Activated T-cell treated with anti-CD3 and anti-CD28 coated beads, Interleukin-2, amount 50 U/mL, for 24 hours (primary cell): ENCODE results near the gene UAP1L1.
"Not testable (repeated sequence)": the region's sequence is repeated elsewhere in the genome, so short reads cannot be mapped to it uniquely, and the experiment has no call there.

Source experiments
- DNase-seq: peaks from one replicate; pipeline ENCODE4 v3.0.0-alpha.2; 2020
- H3K27ac Mint-ChIP-seq: 2 replicates; pipeline ENCODE4 v1.8.0; 2020; ENCODE audit warnings: mild to moderate bottlenecking, mixed read lengths
- H3K27me3 Mint-ChIP-seq: 2 replicates; pipeline ENCODE4 v1.8.0; 2020; ENCODE audit warnings: mixed read lengths
- H3K36me3 Mint-ChIP-seq: 2 replicates; pipeline ENCODE4 v1.8.0; 2020; ENCODE audit warnings: low read depth, mixed read lengths
- H3K4me1 Mint-ChIP-seq: 2 replicates; pipeline ENCODE4 v1.8.0; 2020; ENCODE audit warnings: low read depth, mixed read lengths
- H3K4me3 Mint-ChIP-seq: 2 replicates; pipeline ENCODE4 v1.8.0; 2020; ENCODE audit warnings: mild to moderate bottlenecking, moderate library complexity, mixed read lengths
- H3K9me3 Mint-ChIP-seq: 2 replicates; pipeline ENCODE4 v1.8.0; 2020; ENCODE audit warnings: mixed read lengths

UAP1L1 gene

DNA sequence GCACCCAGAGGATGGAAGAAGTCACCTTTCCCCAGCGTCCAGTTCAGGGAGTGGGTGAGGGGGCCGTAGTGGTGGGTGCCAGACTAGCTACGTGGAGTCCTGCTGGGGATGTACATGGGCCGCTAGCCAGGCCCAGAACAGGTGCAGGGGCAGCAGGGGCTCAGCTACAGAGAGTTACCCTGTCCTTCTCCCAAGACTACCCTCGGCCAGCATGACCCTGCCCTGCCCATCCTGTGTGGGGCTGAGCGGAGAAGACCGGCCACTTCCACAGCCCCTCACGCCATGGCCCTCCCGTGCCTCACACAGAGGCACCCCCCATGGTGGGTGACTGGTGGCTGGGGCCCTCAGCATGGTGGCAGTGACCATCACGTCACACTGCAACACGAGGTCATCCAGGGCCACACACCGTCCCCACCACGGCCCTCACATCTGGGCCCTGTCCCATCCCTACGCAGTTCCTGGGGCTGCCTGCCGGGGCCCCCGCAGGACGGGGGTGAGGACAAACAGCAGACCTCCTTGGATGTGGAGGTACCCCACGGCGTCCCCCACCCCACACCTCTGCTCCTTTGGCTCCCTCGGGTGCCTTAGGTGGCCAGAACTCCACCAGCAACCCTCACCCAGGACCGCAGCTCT lies 38.2 kb downstream of the UAP1L1 start:
- peaks cover 22% of the 10 kb centered on the region for H3K36me3 Mint-ChIP-seq
- H3K4me3 Mint-ChIP-seq: peak overlapping the region; percentile 67
- no peaks in the 10 kb centered on the region for H3K9me3 Mint-ChIP-seq
- DNase-seq: no peak
- H3K4me1 Mint-ChIP-seq: peaks cover 15% of the 10 kb centered on the region
- H3K27me3 Mint-ChIP-seq: no peaks in the 10 kb centered on the region
- peak overlapping the region; percentile 14 for H3K27ac Mint-ChIP-seq

DNA sequence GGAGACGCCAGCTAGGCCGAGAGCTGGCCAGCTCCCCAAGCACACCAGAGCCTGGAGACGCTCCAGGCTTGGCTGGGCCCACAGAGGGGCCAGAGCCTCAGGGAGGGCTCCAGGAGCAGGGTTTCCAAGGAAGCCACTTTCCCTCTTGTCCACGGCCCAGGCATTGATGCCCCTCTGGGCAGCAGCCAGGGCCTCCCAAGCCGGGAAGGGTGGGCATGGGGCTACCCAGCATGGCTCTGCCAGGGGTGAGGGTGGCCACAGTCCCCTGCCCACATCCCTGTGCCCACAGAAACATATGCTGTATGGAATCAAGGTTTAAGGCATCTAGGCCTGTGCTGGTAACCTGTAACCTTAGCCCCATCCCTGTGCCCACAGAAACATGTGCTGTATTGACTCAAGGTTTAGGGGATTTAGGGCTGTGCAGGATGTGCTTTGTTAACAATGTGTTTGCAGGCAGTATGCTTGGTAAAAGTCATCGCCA lies 38.8 kb downstream of the UAP1L1 start:
- no peaks in the 10 kb centered on the region for H3K27me3 Mint-ChIP-seq
- no peak overlapping the region for H3K4me3 Mint-ChIP-seq

DNA sequence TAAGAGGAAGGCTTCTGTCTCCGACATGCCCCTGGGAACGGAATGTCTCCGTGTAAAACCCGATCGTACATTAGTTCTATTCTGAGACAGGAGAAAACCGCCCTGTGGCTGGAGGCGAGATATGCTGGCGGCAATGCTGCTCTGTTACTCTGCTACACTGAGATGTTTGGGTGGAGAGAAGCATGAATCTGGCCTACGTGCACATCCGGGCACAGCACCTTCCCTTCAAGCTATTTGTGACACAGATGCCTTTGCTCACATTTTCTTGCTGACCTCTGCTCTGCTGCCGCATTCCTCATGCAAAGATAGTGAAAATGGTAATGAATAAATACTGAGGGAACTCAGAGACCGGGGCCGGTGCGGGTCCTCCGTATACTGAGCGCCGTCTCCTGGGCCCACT lies 39.4 kb downstream of the UAP1L1 start:
- no peak overlapping the region for H3K4me3 Mint-ChIP-seq
- peaks cover 17% of the 10 kb centered on the region for H3K4me1 Mint-ChIP-seq
- H3K9me3 Mint-ChIP-seq: no peaks in the 10 kb centered on the region
- no peak for DNase-seq
- no peak overlapping the region for H3K27ac Mint-ChIP-seq
- peaks cover 13% of the 10 kb centered on the region for H3K36me3 Mint-ChIP-seq
- H3K27me3 Mint-ChIP-seq: no peaks in the 10 kb centered on the region

More for the DNA sequence above, 38.8 kb downstream of the UAP1L1 start:
- no peak for DNase-seq
- H3K9me3 Mint-ChIP-seq: no peaks in the 10 kb centered on the region
- H3K4me1 Mint-ChIP-seq: peaks cover 15% of the 10 kb centered on the region
- H3K36me3 Mint-ChIP-seq: peaks cover 18% of the 10 kb centered on the region
- H3K27ac Mint-ChIP-seq: no peak overlapping the region

DNA sequence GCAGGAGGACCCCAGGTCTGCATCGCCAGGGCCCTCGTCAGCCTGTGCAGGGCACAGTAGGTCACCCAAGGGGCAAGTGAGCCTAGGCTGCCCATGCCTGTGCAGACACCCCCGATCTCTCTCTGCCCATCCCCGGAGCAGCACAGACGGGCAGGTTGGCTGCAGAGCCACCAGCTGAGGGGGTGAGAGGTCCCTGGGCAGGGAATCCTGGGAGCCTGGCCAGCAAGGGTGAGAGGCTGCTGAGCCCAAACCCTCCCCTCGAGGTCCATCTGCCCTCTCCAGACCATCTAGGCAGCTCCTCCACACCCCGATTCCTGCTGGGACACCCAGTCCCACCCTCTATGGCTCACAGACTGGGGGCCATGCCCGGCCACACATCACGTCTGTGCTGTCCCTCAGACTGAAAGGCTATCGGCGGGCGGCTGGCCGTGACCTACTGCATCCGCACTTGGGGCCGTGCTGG lies 40.0 kb downstream of the UAP1L1 start:
- Mint-ChIP-seq H3K4me3 (no peak overlapping the region), H3K4me1 (peaks cover 22% of the 10 kb centered on the region), H3K27me3 (no peaks in the 10 kb centered on the region), H3K27ac (no peak overlapping the region), H3K9me3 (no peaks in the 10 kb centered on the region), H3K36me3 (peaks cover 9% of the 10 kb centered on the region)
- DNase-seq: no peak

DNA sequence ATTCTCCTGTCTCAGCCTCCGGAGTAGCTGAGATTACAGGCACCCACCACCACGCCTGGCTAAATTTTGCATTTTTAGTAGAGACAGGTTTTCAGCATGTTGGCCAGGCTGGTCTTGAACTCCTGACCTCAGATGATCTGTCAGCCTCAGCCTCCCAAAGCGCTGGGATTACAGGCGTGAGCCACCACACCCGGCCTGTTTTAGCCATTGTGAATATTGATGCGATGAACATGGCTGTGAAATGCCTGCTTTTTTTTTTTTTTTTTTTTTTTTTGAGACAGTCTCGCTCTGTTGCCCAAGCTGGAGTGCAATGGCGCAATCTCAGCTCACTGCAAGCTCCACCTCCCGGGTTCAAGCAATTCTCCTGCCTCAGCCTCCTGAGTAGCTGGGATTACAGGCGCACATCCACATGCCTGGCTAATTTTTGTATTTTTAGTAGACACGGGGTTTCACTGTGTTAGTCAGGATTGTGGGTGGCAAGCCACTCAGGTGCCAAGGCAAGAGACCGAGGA lies 40.8 kb downstream of the UAP1L1 start:
- H3K27ac Mint-ChIP-seq, H3K9me3 Mint-ChIP-seq, DNase-seq, H3K27me3 Mint-ChIP-seq, H3K36me3 Mint-ChIP-seq, H3K4me3 Mint-ChIP-seq: not testable (repeated sequence)
- peaks cover 18% of the 10 kb centered on the region for H3K4me1 Mint-ChIP-seq

DNA sequence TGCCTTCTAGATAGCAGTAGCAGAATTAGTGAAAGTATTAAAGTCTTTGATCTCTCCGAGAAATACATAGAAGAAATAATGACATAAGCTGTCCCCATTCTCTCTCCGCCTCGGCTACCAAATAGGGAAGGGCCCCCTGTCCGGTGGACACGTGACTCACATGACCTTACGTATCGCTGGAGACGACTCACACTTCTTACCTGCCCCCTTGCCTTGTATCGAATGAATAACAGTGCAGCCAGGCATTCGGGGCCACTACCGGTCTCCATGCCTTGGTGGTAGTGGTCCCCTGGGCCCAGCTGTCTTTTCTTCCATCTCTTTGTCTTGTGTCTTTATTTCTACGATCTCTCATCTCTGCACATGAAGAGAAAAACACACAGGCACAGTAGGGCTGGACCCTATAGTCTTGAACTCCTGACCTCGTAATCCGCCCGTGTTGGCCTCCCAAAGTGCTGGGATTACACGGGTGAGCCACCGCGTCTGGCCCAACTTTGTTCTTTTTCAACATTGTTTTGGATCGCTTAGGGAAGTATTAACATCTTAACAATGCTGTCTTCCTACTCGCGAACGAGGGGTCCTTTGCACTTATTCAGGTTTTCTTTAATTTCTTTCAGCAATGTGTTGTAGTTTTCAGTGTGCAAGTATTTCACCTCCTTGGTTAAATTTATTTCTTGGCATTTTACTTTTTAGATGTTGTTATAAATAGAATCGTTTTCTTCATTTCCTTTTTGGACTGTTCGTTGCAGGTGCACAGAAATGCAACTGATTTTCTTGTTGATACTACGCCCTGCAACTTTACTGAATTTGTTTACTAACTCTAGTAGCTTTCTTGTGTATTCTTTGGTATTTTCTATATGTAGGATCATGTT lies 44.8 kb downstream of the UAP1L1 start:
- H3K27ac Mint-ChIP-seq, H3K4me3 Mint-ChIP-seq, H3K9me3 Mint-ChIP-seq, H3K27me3 Mint-ChIP-seq, H3K36me3 Mint-ChIP-seq, DNase-seq: not testable (repeated sequence)
- peaks cover 24% of the 10 kb centered on the region for H3K4me1 Mint-ChIP-seq

DNA sequence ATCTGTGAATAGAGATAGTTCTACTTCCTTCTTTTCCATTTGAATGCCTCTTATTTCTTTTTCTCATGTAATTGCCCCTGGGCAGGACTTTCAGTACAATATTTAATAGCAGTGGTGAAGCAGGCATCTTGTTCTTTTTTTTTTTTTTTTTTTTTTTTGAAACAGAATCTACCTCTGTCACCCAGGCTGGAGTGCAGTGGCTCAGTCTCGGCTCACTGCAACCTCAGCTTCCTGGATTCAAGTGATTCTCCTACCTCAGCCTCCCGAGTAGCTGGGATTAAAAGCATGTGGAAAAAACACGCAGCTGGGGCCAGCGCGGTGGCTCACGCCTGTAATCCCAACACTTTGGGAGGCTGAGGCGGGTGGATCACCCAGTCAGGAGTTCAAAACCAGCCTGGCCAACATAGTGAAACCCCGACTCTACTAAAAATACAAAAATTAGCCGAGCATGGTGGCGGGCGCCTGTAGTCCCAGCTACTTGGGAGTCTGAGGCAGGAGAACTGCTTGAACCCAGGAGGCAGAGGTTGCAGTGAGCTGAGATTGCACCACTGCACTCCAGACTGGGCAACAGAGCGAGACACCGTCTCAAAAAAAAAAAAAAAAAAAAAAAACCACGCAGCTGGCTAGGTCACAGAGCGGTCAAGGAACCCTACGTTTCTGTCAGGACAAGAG lies 45.6 kb downstream of the UAP1L1 start:
- not testable (repeated sequence) for H3K27ac Mint-ChIP-seq, H3K27me3 Mint-ChIP-seq, H3K36me3 Mint-ChIP-seq, H3K9me3 Mint-ChIP-seq, H3K4me3 Mint-ChIP-seq, DNase-seq
- peaks cover 31% of the 10 kb centered on the region for H3K4me1 Mint-ChIP-seq

DNA sequence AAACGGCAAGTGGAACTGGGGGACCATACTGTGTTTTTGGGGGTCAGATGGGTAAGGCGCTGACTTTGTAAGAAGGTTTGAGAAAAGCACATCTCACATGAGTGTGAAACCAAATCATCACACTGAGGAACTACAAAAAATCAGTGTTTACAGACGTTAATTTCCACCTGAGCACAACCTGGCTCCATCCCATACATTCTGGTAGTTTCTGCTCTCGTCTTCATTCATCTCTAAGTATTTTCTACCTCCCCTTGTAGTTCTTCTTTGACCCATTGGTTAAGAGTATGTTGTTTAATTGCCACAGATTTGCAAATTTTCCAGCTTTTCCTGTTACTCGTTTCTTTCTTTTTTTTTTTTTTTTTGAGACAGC lies 46.1 kb downstream of the UAP1L1 start:
- no peak overlapping the region for H3K4me3 Mint-ChIP-seq
- DNase-seq: no peak
- no peaks in the 10 kb centered on the region for H3K9me3 Mint-ChIP-seq
- peaks cover 13% of the 10 kb centered on the region for H3K36me3 Mint-ChIP-seq
- H3K27me3 Mint-ChIP-seq: no peaks in the 10 kb centered on the region
- no peak overlapping the region for H3K27ac Mint-ChIP-seq
- H3K4me1 Mint-ChIP-seq: peaks cover 36% of the 10 kb centered on the region

DNA sequence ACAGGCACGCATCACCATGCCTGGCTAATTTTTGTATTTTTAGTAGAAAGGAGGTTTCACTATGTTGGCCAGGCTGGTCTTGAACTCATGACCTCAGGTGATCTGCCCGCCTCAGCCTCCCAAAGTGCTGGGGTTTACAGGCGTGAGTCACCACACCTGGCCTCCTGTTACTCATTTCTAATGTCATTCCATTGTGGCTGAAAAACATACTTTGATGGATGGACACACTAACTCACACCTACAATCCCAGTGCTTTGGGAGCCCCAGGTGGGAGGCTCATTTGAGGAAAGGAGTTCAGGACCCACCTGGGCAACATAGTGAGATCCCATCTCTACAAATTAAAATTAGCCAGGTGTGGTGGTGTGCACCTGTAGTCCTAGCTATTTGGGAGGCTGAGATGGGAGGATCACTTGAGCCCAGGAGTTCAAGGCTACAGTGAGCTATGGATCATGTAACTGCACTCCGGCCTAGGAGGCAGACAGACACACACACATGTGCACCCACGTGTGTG lies 46.7 kb downstream of the UAP1L1 start:
- Mint-ChIP-seq H3K36me3 (peaks cover 19% of the 10 kb centered on the region), H3K4me1 (peaks cover 38% of the 10 kb centered on the region)
- H3K9me3 Mint-ChIP-seq, H3K27ac Mint-ChIP-seq, DNase-seq, H3K27me3 Mint-ChIP-seq, H3K4me3 Mint-ChIP-seq: not testable (repeated sequence)

DNA sequence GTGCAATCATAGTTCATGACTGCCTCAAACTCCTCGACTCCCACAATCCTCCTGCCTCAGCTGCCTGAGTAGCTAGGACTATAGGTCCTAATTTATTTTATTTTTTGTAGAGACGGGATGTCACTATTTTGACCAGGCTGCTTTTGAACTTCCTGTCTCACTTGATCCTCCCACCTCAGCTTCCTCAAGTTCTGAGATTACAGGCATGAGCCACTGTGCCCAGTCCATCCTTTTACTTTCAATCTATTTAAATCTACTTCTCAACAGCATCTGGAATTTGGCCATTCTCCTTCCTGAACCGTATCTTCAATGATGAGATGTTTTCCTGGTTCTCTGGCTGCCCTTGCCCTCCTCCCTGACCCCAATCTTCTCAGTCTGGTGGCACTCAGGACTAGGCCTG lies 49.5 kb downstream of the UAP1L1 start:
- DNase-seq: no peak
- H3K36me3 Mint-ChIP-seq: peaks cover 20% of the 10 kb centered on the region

DNA sequence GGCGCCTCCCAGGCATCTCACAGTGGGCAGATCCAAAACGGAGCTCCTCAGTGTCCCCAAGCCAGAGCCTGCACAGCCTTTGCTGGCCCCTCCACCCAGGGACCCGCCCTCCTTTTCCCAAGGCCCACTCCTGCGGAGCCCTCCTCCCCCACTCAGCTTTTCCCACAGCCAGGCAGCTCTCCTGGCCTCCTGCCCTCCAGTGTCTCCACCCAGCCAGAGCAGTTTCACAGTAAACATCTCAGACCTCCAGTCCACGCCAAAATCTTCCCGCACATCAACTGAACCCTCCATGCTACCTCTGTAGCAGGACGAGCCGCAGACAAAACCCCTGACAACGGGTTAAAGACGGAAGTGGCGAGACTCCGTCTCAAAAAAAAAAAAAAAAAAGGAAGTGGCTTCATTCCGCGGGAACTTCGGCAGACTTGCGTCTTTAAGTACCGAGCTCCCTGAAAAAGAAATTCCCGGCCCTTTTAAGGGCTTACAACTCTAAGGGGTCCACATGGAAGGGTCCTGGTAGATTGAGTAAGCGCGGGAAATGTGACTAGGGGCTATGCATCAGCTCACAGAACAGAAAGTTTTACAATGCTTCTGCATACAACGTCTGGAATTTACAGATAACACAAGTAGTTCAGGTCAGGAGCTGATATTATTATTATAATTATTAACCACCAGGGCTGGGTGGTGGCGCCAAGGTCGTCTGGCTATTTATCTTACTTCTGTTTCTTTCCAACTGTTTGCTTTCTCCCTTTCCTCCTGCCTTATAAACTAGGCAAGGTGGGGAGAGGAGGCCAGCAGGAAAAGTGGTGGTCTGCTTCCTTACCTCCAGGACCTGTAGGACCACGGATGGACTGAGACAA lies 50.2 kb downstream of the UAP1L1 start:
- H3K9me3 Mint-ChIP-seq: no peaks in the 10 kb centered on the region
- no peaks in the 10 kb centered on the region for H3K27me3 Mint-ChIP-seq
- peaks cover 20% of the 10 kb centered on the region for H3K36me3 Mint-ChIP-seq
- H3K4me1 Mint-ChIP-seq: peaks cover 30% of the 10 kb centered on the region
- DNase-seq: no peak
- peak overlapping the region; percentile 87 for H3K4me3 Mint-ChIP-seq
- H3K27ac Mint-ChIP-seq: peak overlapping the region; percentile 91

More for the DNA sequence above, 49.5 kb downstream of the UAP1L1 start:
- Mint-ChIP-seq H3K4me3 (peak overlapping the region; percentile 87), H3K27me3 (no peaks in the 10 kb centered on the region), H3K9me3 (no peaks in the 10 kb centered on the region), H3K27ac (peak overlapping the region; percentile 91), H3K4me1 (peaks cover 34% of the 10 kb centered on the region)

DNA sequence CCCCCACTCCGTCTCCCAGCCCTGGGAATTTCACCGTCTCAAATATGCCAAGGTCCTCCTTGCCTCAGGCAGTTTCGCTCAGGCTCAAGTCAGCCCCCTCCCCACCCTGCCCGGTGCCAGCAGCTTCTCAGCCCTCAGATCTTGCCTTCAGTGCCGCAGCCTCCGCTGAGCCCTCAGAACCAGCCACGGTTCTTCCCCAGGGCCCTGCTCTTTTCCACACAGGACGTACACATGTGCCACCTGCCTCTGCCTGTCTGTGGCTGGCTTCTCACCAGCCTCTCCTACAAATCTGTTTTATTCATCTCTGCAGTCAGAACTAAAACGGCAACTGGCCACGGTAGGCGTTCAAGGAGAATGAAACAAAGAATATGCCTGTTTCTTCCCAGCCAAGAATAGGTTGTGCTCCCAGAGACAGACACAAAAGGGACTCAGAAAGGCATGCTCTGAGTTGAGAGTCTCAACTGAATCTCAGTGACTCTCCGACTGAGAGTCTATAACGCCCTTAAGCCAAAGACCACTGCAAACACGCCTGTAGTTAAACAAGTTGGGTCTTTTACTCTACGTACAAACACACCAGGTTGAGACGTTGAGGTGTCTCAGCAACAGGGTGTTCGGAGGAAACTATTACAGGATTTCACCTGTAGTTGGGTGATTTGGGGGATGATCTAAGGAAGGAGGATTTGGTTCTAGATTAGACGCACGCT lies 51.0 kb downstream of the UAP1L1 start:
- peaks cover 20% of the 10 kb centered on the region for H3K36me3 Mint-ChIP-seq
- peak overlapping the region; percentile 87 for H3K4me3 Mint-ChIP-seq
- DNase-seq: no peak
- no peaks in the 10 kb centered on the region for H3K9me3 Mint-ChIP-seq
- peaks cover 3% of the 10 kb centered on the region for H3K27me3 Mint-ChIP-seq
- peak overlapping the region; percentile 91 for H3K27ac Mint-ChIP-seq
- H3K4me1 Mint-ChIP-seq: peaks cover 30% of the 10 kb centered on the region

DNA sequence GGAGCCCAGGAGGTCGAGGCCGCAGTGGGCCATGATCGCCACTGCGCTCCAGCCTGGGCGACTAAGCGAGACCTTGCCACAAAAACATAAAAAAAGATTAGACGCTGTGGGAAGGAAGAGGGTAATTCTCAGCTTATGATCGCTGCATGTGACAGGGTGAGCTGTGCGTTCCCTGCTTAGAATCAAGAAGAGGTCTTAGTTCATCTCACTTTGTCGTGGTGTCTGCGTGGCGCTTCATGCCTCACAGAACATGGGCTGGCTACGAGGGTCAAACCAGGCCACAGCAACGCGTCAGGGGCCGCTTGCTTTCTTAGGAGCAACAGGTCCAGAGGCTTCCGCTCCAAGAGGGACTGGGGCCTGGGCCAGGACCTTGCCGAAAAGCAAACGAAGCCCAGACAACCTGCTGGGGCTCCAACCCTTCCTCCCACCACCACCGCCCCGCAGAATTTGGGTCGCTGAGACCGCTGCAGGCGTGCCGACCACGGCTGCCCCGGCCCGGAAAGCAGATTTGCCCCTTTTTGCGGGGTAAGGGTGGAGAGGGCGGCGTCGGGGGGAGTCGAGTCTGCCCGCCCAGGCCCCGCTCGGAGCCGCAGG lies 51.6 kb downstream of the UAP1L1 start:
- no peak for DNase-seq
- H3K27me3 Mint-ChIP-seq: peaks cover 4% of the 10 kb centered on the region
- peak overlapping the region; percentile 91 for H3K27ac Mint-ChIP-seq
- H3K36me3 Mint-ChIP-seq: peaks cover 20% of the 10 kb centered on the region
- H3K4me3 Mint-ChIP-seq: peak overlapping the region; percentile 87
- no peaks in the 10 kb centered on the region for H3K9me3 Mint-ChIP-seq
- H3K4me1 Mint-ChIP-seq: peaks cover 28% of the 10 kb centered on the region
